ENCODE results near the gene OFD1. TPM values are rescaled to one million over a fixed set of nuclear protein-coding genes. Genes with fewer than 3 reads are reported as not detected.

OFD1 gene
- total RNA-seq, 4 donors from 2014 or later: 20.8 to 135 (median 49.4) TPM

- no peak for TF ChIP-seq CTCF (IDR thresholded peaks at IDR 0.05)
- no peak for TF ChIP-seq POLR2A (IDR thresholded peaks at IDR 0.05)
- Histone ChIP-seq H3K4me3 (no peak overlapping the region), H3K4me1 (peaks cover 0 to 32% (median 6%) of the 10 kb centered on the region in 4 donors), H3K27ac (peak overlapping the region in 1 of 4 donors; percentile 34), H3K36me3 (no peaks in the 10 kb centered on the region), H3K27me3 (no peaks in the 10 kb centered on the region), H3K9me3 (no peaks in the 10 kb centered on the region)
- no peak for DNase-seq
Observed at GRCh38 chrX:13693341-13693961, 41.1 kb upstream of the OFD1 start.

- TF ChIP-seq CTCF (IDR thresholded peaks at IDR 0.05) (no peak), POLR2A (IDR thresholded peaks at IDR 0.05) (no peak)
- Histone ChIP-seq H3K27ac (peak overlapping the region in 1 of 4 donors; percentile 34), H3K4me1 (peaks cover 0 to 41% (median 6%) of the 10 kb centered on the region in 4 donors), H3K27me3 (no peaks in the 10 kb centered on the region), H3K9me3 (no peaks in the 10 kb centered on the region), H3K36me3 (no peaks in the 10 kb centered on the region), H3K4me3 (no peak overlapping the region)
- DNase-seq: no peak
Observed at GRCh38 chrX:13694359-13694758, 40.2 kb upstream of the OFD1 start.

- TF ChIP-seq CTCF (IDR thresholded peaks at IDR 0.05) (no peak), POLR2A (IDR thresholded peaks at IDR 0.05) (no peak)
- Histone ChIP-seq H3K27ac (peak overlapping the region in 1 of 4 donors; percentile 34), H3K4me1 (peaks cover 0 to 44% (median 6%) of the 10 kb centered on the region in 4 donors), H3K36me3 (no peaks in the 10 kb centered on the region), H3K9me3 (no peaks in the 10 kb centered on the region), H3K27me3 (no peaks in the 10 kb centered on the region), H3K4me3 (no peak overlapping the region)
- no peak for DNase-seq
Observed at GRCh38 chrX:13694983-13695382, 39.6 kb upstream of the OFD1 start.

GRCh38 chrX:13695601-13696115, 38.9 kb upstream of the OFD1 start:
- H3K4me1 ChIP-seq: peaks cover 0 to 46% (median 6%) of the 10 kb centered on the region in 4 donors
- no peak for DNase-seq
- no peak overlapping the region for H3K27ac ChIP-seq
- no peak for TF ChIP-seq CTCF (IDR thresholded peaks at IDR 0.05)
- TF ChIP-seq POLR2A (IDR thresholded peaks at IDR 0.05): no peak
- no peaks in the 10 kb centered on the region for H3K27me3 ChIP-seq
- no peak overlapping the region for H3K4me3 ChIP-seq
- H3K9me3 ChIP-seq: no peaks in the 10 kb centered on the region
- H3K36me3 ChIP-seq: no peaks in the 10 kb centered on the region

- Histone ChIP-seq H3K4me3 (no peak overlapping the region), H3K27me3 (no peaks in the 10 kb centered on the region), H3K36me3 (no peaks in the 10 kb centered on the region), H3K9me3 (no peaks in the 10 kb centered on the region), H3K27ac (peak overlapping the region in 1 of 4 donors; percentile 48), H3K4me1 (peaks cover 0 to 34% (median 6%) of the 10 kb centered on the region in 4 donors)
- DNase-seq: no peak
- no peak for TF ChIP-seq CTCF (IDR thresholded peaks at IDR 0.05)
- TF ChIP-seq POLR2A (IDR thresholded peaks at IDR 0.05): no peak
Observed at GRCh38 chrX:13697455-13697854, 37.1 kb upstream of the OFD1 start.
